M059J (cell line): ENCODE measurements around the gene FGG. TPM values are rescaled to one million over a fixed set of nuclear protein-coding genes. Genes with fewer than 3 reads are reported as not detected.
A peak's percentile ranks its signal among the peaks of the same experiment; 100 is the strongest.

Source experiments
- DNase-seq: peaks from one replicate; pipeline ENCODE4 v3.0.0-alpha.2; 2012; ENCODE audit warnings: low read depth
- total RNA-seq: library from RNA; depleted of rRNA; stranded (reverse); fragments of >200 nt; shearing (Covaris generic); gene quantifications from 2 replicates; pipeline ENCODE4 v1.2.3, GENCODE V29; 2014

Gene FGG
- total RNA-seq, 1 experiment from 2014 or later = not detected

DNA sequence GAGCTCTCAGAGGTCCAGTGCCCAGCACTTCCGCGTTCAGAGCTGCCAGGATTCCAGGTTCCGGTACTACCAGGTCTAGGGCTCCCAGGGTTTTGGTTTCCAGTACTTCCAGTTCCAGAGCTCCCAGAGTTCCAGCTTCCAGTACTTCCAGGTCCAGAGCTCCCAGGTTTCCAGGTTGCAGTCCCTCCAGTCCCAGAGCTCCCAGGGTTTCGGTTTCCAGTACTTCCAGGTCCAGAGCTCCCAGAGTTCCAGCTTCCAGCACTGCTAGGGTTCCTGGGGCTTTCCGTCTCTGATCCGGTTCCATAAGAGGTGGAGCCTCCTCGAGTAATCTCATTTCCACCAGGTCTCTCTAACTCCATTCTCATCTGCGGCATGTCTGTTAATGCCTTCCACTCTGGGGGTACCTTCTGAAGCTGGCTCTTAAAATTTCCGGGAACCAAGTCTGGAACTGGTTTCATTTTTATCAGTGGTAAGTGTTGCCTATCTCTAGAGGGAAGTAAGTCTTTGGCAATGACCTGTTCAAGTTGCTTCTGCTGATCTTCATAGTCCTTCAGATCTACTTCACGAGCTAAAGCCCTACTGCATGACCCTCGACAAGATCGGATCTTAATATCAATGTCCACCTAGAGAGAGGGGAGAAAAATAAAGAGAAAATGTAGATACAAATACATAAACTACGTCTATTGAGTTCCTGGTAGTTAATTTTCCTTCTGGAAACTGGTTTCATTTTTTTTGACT, 26.0 kb downstream of the FGG start:
- DNase-seq = peak; percentile 25

DNA sequence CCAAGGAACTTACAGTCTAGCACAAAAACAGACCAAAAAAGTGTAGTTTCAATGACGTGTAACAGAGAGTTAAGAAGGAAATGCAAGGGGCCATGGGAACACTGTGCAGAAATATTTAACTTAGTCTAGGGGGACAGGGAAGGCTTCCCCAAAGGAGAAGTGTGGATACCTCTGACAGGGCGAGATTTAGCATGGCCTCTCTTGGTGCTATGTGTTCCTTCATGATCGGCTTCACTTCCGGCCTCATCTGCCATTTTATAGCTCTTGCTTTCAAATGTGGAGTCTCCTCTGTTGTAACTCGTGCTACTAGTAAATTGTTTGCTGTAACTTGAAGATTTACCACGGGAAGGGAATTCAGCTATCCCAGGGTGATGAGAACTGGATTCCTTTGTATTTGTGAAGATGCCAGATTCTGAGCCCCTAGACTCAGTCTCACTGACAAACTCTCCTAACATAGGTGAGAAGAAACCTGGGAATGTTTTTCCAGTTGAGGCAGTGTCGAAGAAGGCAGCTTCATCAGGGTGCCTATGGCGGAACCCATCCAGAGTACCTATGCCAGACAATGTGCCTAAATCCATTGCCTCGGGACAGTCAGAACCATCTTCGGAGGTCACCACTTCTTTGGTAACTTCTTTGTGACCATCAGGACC, 27.0 kb downstream of the FGG start:
- no peak for DNase-seq

DNA sequence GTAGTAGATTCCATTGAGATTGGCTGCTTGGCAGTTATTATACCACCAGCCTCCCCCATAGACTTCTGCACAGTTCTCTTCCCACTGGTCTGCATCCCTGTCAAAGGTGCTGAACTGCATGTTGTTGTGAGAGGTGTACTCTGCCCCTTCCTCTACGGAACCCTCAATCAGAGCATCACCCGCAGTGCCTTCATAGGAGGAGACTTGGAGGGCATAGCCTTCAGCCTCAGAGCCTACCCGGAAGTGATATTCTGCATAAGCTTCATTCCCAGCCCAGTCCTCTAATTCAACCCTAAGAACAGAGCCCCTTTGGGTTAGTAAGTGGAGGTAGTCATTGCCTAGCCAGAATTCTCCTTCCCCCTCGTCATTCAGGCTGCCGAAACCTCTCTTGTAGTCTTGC, 28.2 kb downstream of the FGG start:
- no peak for DNase-seq

DNA sequence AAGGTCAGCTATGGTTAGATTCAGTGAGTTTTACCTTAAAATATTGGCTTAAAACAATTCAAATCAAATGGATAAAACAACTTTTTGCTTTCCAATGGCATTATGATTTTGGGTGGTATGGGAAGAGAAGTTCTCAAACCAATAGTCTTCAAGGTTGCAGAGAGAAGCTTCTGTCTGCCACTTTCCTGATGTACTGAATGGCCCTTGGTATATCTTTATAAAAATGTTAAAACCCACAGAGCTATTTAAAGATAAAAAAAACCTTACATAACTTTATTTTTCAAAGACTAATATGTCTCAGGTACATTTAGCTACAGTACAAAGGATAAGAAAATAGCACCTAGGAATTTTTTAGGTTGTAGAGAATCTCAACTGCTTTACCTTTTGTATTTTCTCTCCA, 28.8 kb downstream of the FGG start:
- no peak for DNase-seq

DNA sequence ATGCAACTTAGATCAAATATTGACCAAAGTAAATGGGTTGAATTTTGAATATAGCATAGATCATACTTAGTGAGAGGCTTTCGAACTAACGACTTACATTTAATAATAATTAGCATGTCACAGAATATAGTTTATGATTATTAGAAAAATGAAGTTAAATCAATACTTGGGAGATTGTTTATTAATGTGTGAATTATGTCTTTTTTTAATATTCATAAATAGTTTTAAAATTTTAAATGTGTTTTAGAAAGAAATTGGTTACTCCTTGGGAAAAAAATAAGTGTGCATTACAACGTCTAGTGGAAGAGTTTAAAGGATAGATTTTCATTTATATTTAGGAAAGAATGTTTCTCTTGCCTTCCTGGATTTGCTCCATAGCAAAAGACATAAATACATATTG, 29.2 kb downstream of the FGG start:
- DNase-seq = no peak

- no peak for DNase-seq
These were observed 29.7 kb downstream of the FGG start for GRCh38 chr4:154582723-154583122.

- no peak for DNase-seq
These were observed 32.5 kb downstream of the FGG start for GRCh38 chr4:154579927-154580326.

GRCh38 chr4:154578919-154579318, 33.5 kb downstream of the FGG start:
- DNase-seq = no peak

DNA sequence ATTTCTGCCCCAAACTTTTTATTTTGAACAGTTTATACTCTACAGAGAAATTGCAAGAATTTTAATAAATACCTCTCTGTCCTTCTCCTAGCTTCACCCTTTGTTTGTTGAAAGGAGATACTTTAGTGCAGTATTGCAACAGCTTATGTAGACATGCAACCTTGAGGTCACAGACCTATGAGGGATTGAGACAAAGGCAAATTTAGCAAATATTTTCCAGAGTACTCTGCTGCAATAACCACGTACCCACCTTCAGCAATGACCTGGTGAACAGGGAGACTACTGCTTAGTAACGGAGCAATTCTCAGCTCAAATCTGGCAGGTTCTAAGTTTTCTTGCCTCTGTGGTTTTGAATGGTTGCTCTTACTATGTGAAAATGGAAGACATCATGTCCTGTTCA, 35.1 kb downstream of the FGG start:
- DNase-seq = no peak

GRCh38 chr4:154574311-154574710, 38.1 kb downstream of the FGG start:
- DNase-seq = no peak

DNA sequence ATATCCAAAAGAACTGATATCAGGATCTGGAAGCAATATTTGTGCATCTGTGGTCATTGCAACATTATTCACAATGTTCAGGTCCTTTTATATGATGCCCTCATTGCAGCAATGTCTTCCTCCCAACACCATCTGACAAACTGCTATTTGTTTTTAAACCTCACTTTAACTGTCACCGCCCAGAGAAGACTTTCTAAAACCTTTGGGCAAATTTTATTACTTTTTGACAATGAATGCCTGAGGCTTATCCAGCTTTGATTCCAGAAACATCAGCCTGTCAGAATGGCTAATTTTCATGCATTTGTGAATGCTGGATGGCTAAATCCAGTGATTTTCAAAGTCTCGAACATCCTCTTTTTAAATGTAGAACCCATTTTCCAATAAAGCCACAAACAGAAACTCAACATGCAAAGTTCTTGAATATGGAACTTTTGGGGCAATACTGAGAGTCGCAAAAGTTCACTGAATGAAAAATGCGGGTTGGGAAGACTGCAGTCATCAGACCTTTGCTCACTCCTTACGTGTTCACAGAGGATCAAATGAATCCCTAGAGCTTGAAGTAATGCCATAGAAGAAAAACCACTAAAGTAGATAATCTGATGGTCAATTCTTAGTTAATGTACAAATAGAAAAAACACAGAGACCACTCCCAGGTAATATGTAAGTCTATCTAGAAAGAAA, 39.1 kb downstream of the FGG start:
- DNase-seq = no peak

GRCh38 chr4:154569584-154569983, 42.9 kb downstream of the FGG start:
- DNase-seq = no peak

GRCh38 chr4:154569028-154569427, 43.4 kb downstream of the FGG start:
- DNase-seq = no peak

DNA sequence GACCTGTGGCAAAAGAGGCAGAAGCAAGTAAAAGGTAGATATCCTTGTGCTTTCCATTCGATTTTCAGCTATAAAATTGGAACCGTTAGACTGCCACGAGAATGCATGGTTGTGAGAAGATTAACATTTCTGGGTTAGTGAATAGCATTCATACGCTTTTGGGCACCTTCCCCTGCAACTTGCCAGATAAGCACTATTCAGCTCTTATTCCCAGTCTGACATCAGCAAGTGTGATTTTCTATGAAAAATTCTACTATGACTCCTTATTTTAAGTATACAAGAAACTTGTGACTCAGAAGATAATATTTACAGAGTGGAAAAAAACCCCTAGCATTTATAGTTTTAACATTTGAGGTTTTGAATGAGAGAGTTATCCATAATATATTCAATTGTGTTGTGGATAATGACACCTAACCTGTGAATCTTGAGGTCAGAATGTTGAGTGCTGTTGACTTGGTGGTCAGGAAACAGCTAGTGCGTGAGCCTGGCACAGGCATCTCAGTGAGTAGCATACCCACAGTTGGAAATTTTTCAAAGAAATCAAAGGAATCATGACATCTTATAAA, 45.7 kb downstream of the FGG start:
- DNase-seq = no peak

GRCh38 chr4:154565704-154566103, 46.8 kb downstream of the FGG start:
- DNase-seq = no peak

DNA sequence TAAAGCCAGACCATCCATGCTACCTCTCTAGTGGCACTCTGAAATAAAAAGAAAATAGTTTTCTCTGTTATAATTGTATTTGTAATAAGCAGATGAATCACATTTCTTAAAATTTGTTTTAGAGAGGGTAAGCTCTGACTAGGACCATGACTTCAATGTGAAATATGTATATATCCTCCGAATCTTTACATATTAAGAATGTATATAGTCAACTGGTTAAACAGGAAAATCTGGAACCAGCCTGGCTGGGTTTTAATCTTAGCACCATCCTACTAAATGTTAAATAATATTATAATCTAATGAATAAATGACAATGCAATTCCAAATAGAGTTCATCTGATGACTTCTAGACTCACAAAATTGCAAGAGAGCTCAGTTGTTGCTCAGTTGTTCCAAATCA, 48.1 kb downstream of the FGG start:
- DNase-seq = no peak

DNA sequence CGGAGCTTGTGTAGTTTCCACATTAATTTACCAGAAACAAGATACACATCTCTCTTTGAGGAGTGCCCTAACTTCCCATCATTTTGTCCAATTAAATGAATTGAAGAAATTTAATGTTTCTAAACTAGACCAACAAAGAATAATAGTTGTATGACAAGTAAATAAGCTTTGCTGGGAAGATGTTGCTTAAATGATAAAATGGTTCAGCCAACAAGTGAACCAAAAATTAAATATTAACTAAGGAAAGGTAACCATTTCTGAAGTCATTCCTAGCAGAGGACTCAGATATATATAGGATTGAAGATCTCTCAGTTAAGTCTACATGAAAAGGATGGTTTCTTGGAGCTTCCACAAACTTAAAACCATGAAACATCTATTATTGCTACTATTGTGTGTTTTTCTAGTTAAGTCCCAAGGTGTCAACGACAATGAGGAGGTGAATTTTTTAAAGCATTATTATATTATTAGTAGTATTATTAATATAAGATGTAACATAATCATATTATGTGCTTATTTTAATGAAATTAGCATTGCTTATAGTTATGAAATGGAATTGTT, 49.7 kb downstream of the FGG start, which contains the start of gene FGB:
Gene FGB, plus strand, starts transcription at position 315 of the 558 bp plus-strand sequence. Its CDS starts 8 bp downstream, at position 323.
- DNase-seq = no peak

DNA sequence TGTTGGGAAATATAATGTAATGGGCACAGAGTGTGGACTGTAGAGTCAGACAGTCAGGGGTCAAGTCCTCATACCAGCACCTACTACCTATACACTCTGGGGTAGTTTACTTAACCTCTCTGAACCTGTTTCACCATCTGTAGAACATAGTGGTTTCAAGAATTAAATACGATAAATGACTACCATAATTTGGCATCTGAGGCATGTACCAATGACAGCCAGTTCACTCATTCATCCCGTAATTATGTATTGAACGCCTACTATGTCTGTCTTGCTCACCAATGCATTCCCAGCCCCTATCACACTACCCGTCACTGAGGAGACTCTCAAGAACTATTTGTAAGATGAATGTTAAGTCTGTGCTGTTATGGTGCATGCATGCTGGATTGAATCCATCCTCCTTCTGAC, 51.6 kb downstream of the FGG start:
- peak; percentile 22 for DNase-seq

GRCh38 chr4:154560419-154560801, 52.0 kb downstream of the FGG start:
- no peak for DNase-seq

DNA sequence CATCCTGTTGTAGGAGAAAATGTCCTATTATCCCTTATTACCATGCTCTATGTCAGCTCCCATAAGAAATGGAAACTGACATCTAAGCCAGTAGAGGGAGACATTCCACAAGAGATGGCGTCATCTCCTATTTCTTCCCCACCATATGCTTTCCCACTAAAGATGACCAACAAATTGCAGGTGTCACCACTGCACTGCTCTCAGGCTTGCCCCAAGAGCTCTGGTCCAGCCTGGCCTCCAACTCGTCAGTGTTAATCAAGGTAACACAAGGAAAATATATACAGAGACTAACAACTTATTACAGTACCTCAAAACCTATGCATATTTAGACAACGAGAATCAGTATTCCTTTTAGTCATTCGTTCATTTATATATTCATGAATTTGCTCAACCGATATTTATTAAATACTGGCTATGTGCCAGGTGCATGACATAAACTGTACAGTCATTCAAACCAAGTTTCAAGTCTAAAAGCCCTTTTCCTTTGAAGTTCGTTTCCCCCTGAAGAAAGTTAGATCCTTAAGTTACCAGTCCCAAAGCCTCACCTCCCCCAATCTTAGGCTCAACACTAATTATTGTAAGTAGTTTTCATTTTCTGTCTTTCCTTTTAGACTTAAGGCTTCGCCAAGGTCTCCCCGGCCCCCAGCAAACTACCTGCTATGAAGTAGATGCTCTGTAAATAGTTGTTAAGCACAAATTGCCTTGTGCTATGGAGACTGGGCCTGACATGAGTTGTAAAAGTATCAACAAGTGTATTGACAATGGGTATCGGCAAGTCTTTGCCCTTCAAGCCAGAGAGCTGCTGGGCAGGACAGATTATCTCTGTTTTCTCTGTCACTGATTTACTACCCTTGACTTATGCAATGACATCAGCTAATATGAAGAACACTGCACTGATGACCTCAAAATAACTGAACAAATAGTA, 52.7 kb downstream of the FGG start:
- peak; percentile 46 for DNase-seq

DNA sequence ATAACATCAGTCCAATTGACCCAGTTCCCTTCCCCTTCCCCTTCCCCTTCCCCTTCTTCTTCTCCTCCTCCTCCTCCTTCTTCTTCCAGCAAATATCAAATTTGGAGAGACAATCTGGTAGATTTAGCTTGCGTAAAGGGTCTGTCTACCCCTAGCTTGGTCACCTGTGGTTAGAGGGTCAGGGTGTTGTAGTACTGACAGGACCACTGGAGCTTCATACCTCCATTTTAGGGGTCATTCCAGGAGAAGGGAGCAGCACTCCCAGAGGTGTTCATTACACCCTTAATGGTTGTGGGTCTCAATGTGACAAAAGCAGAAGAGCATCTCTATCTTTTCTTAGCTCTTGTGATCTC, 53.3 kb downstream of the FGG start:
- DNase-seq = no peak
